Measurements from ENCODE around the gene SLX4.

Gene SLX4

DNA sequence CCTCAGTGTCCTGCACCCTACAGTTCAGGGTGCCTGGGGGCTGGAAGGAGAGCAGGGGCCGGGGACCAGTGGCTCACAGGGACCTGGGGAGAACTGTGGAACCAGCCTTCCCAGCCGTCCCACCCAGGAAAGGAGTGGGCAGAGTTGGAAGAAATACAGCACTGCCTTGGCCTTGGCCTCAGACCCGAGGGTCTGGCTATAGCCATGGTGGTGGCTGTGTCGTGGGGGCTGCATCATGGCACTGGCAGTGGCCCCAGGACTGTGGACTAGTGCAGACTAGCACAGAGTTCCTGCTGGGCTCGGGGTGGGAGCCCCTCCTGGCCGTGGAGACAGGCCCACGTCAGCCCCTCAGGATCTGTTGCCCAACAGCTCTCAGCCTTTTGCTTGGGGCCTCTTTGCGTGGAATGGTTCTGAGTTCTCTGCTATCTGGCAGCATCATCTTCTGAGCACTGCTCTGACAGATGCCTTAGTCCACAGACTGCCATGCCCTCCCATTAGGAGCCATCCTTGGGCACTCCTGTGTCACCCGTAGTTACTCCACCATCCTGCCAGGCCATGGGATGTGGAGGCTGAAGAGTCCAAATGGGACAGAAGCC lies 30.5 kb upstream of the SLX4 start:
- Histone ChIP-seq H3K27me3 (ENCODE audit: insufficient read depth, poor library complexity, severe bottlenecking) (no peaks in the 10 kb centered on the region), H3K27ac (replicated peaks) (no peak overlapping the region), H3K4me3 (replicated peaks; ENCODE audit: insufficient read depth, low read length) (no peak overlapping the region)
- DNase-seq (ENCODE audit: low read depth in 1 of 2, low spot score in 1 of 2), result no peak
- TF ChIP-seq GABPA (IDR thresholded peaks at IDR 0.05; ENCODE audit: low read depth) (no peak), SPI1 (IDR thresholded peaks at IDR 0.05; ENCODE audit: borderline replicate concordance, low read depth) (no peak), REST (IDR thresholded peaks at IDR 0.05; ENCODE audit: insufficient replicate concordance, low read depth) (no peak), POLR2AphosphoS5 (IDR thresholded peaks at IDR 0.05; ENCODE audit: low read depth) (no peak)
- TF ChIP-seq, protein P1, sequence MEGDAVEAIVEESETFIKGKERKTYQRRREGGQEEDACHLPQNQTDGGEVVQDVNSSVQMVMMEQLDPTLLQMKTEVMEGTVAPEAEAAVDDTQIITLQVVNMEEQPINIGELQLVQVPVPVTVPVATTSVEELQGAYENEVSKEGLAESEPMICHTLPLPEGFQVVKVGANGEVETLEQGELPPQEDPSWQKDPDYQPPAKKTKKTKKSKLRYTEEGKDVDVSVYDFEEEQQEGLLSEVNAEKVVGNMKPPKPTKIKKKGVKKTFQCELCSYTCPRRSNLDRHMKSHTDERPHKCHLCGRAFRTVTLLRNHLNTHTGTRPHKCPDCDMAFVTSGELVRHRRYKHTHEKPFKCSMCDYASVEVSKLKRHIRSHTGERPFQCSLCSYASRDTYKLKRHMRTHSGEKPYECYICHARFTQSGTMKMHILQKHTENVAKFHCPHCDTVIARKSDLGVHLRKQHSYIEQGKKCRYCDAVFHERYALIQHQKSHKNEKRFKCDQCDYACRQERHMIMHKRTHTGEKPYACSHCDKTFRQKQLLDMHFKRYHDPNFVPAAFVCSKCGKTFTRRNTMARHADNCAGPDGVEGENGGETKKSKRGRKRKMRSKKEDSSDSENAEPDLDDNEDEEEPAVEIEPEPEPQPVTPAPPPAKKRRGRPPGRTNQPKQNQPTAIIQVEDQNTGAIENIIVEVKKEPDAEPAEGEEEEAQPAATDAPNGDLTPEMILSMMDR (IDR thresholded peaks at IDR 0.05; ENCODE audit: insufficient read depth, low read length), result no peak

GRCh38 chr16:3640632-3641501 lies 29.5 kb upstream of the SLX4 start:
- no peak for DNase-seq (ENCODE audit: low read depth in 1 of 2, low spot score in 1 of 2)
- Histone ChIP-seq H3K27me3 (ENCODE audit: insufficient read depth, poor library complexity, severe bottlenecking) (no peaks in the 10 kb centered on the region), H3K4me3 (replicated peaks; ENCODE audit: insufficient read depth, low read length) (no peak overlapping the region), H3K27ac (replicated peaks) (no peak overlapping the region)
- TF ChIP-seq, protein P1 (IDR thresholded peaks at IDR 0.05; ENCODE audit: insufficient read depth, low read length), result no peak
- TF ChIP-seq REST (IDR thresholded peaks at IDR 0.05; ENCODE audit: insufficient replicate concordance, low read depth), result no peak

GRCh38 chr16:3640207-3640606 lies 28.8 kb upstream of the SLX4 start:
- no peak for DNase-seq (ENCODE audit: low read depth in 1 of 2, low spot score in 1 of 2)
- TF ChIP-seq REST (IDR thresholded peaks at IDR 0.05; ENCODE audit: insufficient replicate concordance, low read depth) (no peak), GABPA (IDR thresholded peaks at IDR 0.05; ENCODE audit: low read depth) (no peak), SPI1 (IDR thresholded peaks at IDR 0.05; ENCODE audit: borderline replicate concordance, low read depth) (no peak), POLR2AphosphoS5 (IDR thresholded peaks at IDR 0.05; ENCODE audit: low read depth) (no peak)
- TF ChIP-seq, protein P1 (IDR thresholded peaks at IDR 0.05; ENCODE audit: insufficient read depth, low read length), result no peak
- Histone ChIP-seq H3K4me3 (replicated peaks; ENCODE audit: insufficient read depth, low read length) (no peak overlapping the region), H3K27ac (replicated peaks) (no peak overlapping the region), H3K27me3 (ENCODE audit: insufficient read depth, poor library complexity, severe bottlenecking) (no peaks in the 10 kb centered on the region)

Measured in HL-60 (cell line).